ENCODE results near the gene BCAP31.
A peak's percentile ranks its signal among the peaks of the same experiment; 100 is the strongest.
"Not testable (repeated sequence)": the region's sequence is repeated elsewhere in the genome, so short reads cannot be mapped to it uniquely, and the experiment has no call there.

BCAP31 gene

GRCh38 chrX:153707406-153707805 is 16.8 kb downstream of the BCAP31 start:
- Histone ChIP-seq H3K27me3 (ENCODE audit: insufficient read depth, poor library complexity, severe bottlenecking) (no peaks in the 10 kb centered on the region), H3K27ac (ENCODE audit: poor library complexity, severe bottlenecking) (no peak overlapping the region), H3K9me3 (ENCODE audit: severe bottlenecking) (no peaks in the 10 kb centered on the region), H3K4me3 (ENCODE audit: severe bottlenecking) (no peak overlapping the region), H3K4me1 (ENCODE audit: insufficient read depth, poor library complexity, severe bottlenecking) (no peaks in the 10 kb centered on the region), H3K36me3 (ENCODE audit: low read depth) (peaks cover 7% of the 10 kb centered on the region; the same call in 1 of the 2 replicates)
- TF ChIP-seq CTCF (IDR thresholded peaks at IDR 0.05; ENCODE audit: poor library complexity, severe bottlenecking) = no peak
- no peak for DNase-seq (ENCODE audit: low spot score)
- ATAC-seq (ENCODE audit: low read depth) = no peak

GRCh38 chrX:153706799-153707198 is 17.4 kb downstream of the BCAP31 start:
- DNase-seq (ENCODE audit: low spot score) (no peak), ATAC-seq (ENCODE audit: low read depth) (no peak)
- H3K27me3 ChIP-seq (ENCODE audit: insufficient read depth, poor library complexity, severe bottlenecking) = no peaks in the 10 kb centered on the region
- H3K4me1 ChIP-seq (ENCODE audit: insufficient read depth, poor library complexity, severe bottlenecking) = no peaks in the 10 kb centered on the region
- no peak overlapping the region for H3K27ac ChIP-seq (ENCODE audit: poor library complexity, severe bottlenecking)
- no peak for TF ChIP-seq CTCF (IDR thresholded peaks at IDR 0.05; ENCODE audit: poor library complexity, severe bottlenecking)
- peaks cover 10% of the 10 kb centered on the region; the same call in 1 of the 2 replicates for H3K36me3 ChIP-seq (ENCODE audit: low read depth)
- H3K4me3 ChIP-seq (ENCODE audit: severe bottlenecking) = no peak overlapping the region
- H3K9me3 ChIP-seq (ENCODE audit: severe bottlenecking) = no peaks in the 10 kb centered on the region

- not testable (repeated sequence) for H3K9me3 ChIP-seq (ENCODE audit: severe bottlenecking)
- ATAC-seq (ENCODE audit: low read depth) = peak; percentile 32; the same call in 2 of the 3 replicates
- H3K36me3 ChIP-seq (ENCODE audit: low read depth) = peaks cover 10% of the 10 kb centered on the region; the same call in 1 of the 2 replicates
These were observed 18.7 kb downstream of the BCAP31 start for GRCh38 chrX:153705403-153706060.

GRCh38 chrX:153704631-153705402 is 19.4 kb downstream of the BCAP31 start:
- H3K36me3 ChIP-seq (ENCODE audit: low read depth) = peaks cover 10% of the 10 kb centered on the region; the same call in 1 of the 2 replicates
- peak overlapping the region; percentile 20 for H3K27ac ChIP-seq (ENCODE audit: poor library complexity, severe bottlenecking)
- DNase-seq (ENCODE audit: low spot score); H3K4me3 ChIP-seq (ENCODE audit: severe bottlenecking); H3K9me3 ChIP-seq (ENCODE audit: severe bottlenecking); H3K27me3 ChIP-seq (ENCODE audit: insufficient read depth, poor library complexity, severe bottlenecking); H3K4me1 ChIP-seq (ENCODE audit: insufficient read depth, poor library complexity, severe bottlenecking); ATAC-seq (ENCODE audit: low read depth): not testable (repeated sequence)

More at GRCh38 chrX:153705403-153706060, 18.7 kb downstream of the BCAP31 start:
- DNase-seq (ENCODE audit: low spot score); H3K4me3 ChIP-seq (ENCODE audit: severe bottlenecking); H3K4me1 ChIP-seq (ENCODE audit: insufficient read depth, poor library complexity, severe bottlenecking); H3K27me3 ChIP-seq (ENCODE audit: insufficient read depth, poor library complexity, severe bottlenecking): not testable (repeated sequence)
- H3K27ac ChIP-seq (ENCODE audit: poor library complexity, severe bottlenecking) = peak overlapping the region; percentile 20

GRCh38 chrX:153704021-153704526 is 20.1 kb downstream of the BCAP31 start:
- no peak for TF ChIP-seq CTCF (IDR thresholded peaks at IDR 0.05; ENCODE audit: poor library complexity, severe bottlenecking)
- peak overlapping the region; percentile 20 for H3K27ac ChIP-seq (ENCODE audit: poor library complexity, severe bottlenecking)
- DNase-seq (ENCODE audit: low spot score) (no peak), ATAC-seq (ENCODE audit: low read depth) (no peak)
- H3K4me1 ChIP-seq (ENCODE audit: insufficient read depth, poor library complexity, severe bottlenecking) = no peaks in the 10 kb centered on the region
- no peaks in the 10 kb centered on the region for H3K9me3 ChIP-seq (ENCODE audit: severe bottlenecking)
- no peak overlapping the region for H3K4me3 ChIP-seq (ENCODE audit: severe bottlenecking)
- no peaks in the 10 kb centered on the region for H3K27me3 ChIP-seq (ENCODE audit: insufficient read depth, poor library complexity, severe bottlenecking)
- H3K36me3 ChIP-seq (ENCODE audit: low read depth) = peaks cover 10% of the 10 kb centered on the region; the same call in 1 of the 2 replicates

Measured in RWPE2 (cell line).